ENCODE results near the gene EOLA2.
A peak's percentile ranks its signal among the peaks of the same experiment; 100 is the strongest.
"Not testable (repeated sequence)": the region's sequence is repeated elsewhere in the genome, so short reads cannot be mapped to it uniquely, and the experiment has no call there.

The EOLA2 gene

DNA sequence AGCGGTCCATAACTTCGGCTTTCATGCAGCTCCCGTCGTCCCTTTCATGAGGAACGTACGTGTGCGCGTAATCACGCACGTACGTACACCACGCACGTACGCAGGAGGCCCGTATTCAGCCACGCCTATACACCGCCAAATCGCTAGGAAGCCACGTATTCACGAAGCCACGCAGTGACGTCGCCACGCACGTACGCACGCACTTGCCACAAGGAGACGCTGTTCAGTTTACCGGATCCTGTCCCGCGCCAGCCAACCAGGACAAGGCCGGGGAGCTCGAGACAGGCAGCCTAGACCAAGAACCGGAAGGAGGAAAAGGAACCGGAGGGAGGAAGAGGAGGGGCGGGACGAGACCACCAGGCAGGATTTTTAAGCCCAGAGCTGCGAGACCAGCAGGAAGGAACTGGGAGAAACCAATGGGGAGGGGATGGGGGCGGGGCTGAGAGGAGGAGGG, at the start of gene EOLA2:
Gene EOLA2 (minus strand): TSS at position 65 of the 454 bp plus-strand sequence. CDS start 4,617 bp downstream, outside the sequence.
- DNase-seq (ENCODE audit: low read depth), result peak; percentile 78

DNA sequence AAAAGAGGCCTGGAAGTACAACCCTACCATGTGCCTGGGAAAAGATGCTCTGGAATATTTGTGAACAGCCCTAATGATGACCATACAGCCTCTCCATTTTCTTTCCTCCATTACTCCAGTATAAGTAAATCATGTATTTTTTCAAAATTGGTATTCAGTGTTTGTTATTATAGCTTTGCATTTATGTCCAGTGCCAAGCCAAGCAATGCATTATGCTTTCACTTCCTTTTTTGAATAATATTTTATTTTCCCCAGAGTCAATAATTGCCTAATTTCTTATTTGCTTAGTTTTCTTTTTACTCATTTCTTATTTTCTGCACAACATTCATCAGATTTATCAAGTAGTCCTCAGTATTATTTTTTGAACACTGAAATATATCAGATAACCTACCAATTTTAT, 49.3 kb upstream of the EOLA2 start:
- DNase-seq (ENCODE audit: low read depth), result no peak

DNA sequence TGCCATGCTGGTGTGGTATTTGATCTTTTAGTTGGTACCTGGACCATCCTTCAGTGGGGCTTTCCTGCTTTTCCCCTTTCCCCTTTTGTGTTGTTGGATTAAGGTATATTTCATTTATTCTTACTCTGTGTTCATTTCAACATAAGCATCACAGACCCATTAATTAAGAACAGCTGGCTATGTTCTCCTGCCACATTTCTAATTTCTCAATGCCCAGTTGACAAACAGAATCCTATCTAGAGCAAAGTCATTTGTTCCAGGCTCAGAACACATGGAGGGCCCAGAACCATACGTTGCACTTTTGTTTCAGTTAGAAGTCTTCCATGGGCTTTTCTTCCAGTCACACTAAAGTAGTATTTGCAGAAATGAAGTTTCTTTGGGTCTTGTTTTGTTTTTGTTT, 46.1 kb upstream of the EOLA2 start:
- no peak for DNase-seq (ENCODE audit: low read depth)

DNA sequence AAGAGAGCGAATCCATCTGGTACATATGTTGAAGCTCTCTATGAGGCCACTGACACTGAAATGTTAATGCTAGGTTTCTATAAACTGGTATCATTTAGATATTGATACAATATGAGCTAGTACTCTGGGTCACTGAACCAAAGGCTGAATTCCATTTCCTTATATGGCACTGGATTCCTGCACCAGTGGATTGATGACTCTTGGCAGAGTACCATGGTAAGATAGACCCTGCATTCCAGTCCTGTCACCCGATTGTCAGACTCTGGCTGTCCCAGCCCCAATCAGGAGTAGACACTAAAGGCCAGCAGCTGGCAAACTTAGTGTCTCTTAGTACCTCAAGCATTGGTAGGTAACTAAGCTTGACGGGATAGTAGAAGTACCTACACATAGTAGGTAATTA, 44.0 kb upstream of the EOLA2 start:
- DNase-seq (ENCODE audit: low read depth), result no peak

DNA sequence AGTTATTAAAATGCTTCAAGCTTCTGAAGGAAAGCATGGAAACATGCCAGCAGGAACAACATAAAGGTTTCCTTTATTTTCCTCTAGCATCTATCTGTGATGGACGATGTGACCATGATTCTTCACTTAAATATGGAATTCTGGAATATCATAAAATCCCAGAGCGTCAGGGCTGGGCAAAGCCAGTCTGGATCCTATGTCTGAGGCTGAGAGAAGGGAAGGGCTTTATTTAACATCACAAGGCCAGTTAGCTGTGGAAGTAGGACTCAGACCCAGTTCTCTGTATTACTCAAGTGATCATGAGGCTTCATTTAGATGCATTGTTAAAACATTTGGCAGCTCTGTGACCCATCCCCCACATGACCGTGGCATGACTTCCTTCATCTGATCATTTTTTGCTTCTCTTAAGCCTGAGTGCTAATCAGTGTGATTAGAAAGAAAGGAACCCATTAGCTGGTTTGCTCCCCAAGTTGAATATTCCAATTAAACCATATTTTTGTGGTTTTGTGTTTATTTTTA, 40.9 kb upstream of the EOLA2 start:
- no peak for DNase-seq (ENCODE audit: low read depth)

DNA sequence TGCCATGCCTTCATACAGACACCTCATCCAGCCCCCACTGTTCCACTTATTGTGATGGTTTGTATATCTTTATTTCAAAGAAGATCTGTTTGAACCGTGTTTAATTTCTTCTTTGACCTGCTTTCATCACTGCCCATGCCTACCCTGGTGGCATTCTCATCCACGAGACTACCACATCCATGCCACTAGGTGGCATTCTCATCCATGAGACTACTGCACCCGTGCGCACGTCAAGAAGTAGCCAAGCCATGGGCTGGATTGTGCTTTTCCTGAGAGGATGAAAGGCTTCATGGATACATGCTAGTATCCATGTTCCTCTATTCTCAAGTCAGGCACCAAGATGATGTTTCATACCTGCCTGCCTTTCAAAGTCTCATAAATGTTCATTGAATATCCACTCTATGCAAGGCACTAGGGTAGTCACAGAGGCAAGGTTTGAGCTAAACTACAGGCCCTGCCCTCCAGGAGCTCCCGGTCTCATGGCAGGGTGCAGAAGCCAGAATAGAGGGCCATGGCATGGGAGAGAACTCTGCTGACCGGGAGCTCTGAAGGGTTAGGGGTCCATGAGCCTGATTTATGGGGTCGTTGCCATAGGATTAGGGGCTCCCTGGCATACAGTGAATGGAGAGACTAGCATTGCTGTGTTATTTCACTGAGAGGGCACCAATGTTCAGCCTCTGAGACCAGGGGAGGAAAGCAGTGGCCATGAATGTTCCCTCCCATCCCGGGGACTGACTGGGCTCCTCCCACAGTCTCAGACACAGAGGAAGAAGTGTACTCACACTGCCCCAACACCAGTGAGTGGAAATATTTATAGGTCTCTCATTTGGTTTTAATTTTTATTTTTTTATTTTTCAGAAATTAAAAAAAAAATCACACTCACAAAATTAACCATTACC, 24.8 kb upstream of the EOLA2 start:
- no peak for DNase-seq (ENCODE audit: low read depth)

DNA sequence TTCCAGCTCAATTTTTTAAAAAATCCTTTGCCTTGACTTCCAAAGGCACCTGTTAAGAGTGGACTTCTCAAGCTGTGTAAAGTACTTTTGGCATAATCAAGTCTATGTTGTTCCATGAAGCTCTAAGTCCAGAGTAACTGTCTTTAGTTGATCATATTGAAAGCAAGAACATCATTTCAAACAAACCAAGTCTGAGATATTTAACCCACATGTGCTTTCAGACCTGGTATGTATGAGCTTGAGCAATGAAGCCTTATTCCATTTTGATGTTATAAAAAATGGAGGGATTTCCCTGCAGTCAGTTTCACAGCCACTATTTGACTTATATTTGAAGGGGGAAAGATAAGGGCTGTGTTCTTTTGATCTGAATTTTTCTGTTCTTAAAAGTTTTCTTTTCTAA, 23.7 kb upstream of the EOLA2 start:
- DNase-seq (ENCODE audit: low read depth), result no peak

DNA sequence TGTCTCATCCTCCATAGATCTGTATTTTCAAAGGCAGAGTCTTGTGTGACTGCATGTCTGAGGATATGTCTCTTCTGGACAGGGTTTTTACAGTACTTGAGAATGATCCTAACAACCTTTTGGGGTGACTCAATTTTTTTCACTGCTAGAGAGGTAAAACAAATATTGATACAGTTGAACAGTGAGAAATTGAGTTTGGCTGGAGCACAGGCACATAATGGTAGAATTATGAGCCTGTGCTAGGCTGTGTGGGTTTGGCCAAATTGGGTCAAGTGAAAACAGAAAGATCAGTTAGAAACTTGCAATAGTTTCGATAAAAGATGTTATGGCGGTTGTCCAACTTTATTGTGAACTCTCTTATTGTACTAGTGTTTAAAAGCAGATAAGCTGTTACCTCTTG, 23.3 kb upstream of the EOLA2 start:
- DNase-seq (ENCODE audit: low read depth), result no peak

DNA sequence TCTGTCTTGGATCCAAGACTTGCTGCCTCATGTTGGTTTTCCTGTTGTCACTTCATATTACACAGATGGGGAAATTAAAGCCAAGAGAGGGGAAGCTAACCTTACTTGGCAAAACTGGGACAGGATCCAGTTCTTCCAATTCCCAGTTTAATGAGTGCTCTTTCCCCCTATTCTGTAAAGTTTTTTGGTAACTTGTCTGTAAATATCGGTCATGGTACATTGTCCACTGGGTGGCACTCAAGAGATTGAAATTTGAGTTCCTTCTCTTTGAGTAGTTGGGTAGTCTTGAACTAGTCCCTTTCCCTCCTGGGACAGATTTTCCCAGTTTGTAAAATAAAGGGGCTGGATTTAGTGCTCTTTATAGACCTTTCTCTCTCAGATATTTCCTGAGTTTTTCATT, 12.4 kb upstream of the EOLA2 start:
- no peak for DNase-seq (ENCODE audit: low read depth)

DNA sequence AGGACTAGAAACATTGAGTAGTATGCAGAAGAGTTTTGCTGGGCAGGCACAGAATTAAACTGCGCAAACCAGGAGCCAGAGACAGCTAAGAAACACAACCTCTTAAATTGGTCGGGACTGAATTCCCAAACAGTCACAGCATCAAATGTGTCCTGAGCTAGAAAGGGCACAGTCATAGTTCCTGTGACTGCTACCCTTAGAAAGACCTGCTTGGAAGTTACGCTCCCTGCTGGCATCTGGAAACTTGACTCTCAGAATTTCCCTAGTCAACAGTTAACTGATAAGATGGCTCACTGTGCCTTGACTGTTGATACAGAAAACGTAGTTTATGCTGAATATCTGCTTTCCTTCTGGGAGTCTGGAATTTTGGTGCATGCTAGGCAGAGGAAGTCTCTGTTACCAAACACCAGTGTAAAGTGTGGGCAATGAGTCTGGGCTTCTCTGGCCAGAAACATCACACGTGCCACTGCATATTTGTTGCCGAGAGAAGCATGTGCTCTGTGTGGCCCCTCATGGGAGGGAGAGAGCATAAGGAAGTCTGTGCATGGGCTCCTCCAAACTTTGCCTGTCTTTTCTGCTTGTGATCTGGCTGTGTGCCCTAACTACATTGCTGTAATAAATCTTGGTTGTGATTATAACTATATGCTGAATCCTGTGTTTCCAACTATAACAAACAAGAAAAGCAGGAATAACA, 11.6 kb upstream of the EOLA2 start:
- DNase-seq (ENCODE audit: low read depth), result no peak

DNA sequence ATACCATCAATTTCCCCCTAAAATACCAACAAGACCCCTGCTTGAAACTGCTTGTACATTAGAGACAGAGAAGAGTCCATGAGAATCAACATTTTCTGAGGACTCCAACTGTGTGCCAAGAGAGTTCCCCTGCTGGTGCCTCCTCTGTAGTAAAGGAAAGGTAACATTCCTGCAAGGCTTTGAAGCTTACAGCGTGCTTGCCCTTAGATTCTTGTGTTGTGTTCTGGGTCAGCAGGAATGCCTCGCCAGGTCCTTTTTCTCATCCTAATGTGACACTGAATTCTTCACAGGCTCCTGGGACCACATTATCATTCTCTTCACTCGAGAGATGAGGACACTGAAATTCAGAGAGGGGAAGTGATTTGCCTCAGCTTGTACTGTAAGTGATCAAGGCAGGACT, 9.7 kb upstream of the EOLA2 start:
- DNase-seq (ENCODE audit: low read depth), result no peak

DNA sequence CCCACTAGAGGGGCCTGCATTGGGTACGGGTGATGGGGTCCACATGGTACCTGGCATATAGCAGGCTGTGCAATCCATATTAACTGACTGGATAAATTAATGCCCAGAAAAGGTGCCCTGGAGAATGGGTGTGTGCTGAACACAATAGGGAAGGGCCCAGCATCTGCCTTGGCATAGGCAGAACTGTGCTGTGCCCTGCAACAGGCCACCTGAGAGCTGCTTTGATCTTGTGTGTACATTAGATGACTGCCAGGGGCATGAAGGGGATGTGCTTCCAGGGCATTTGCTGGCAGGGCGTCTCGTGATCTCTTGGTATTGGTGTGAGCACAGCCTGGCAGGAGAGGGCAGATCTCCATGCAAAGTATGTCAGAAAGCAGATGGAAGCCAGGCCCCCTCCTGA, 8.6 kb upstream of the EOLA2 start:
- DNase-seq (ENCODE audit: low read depth), result not testable (repeated sequence)

DNA sequence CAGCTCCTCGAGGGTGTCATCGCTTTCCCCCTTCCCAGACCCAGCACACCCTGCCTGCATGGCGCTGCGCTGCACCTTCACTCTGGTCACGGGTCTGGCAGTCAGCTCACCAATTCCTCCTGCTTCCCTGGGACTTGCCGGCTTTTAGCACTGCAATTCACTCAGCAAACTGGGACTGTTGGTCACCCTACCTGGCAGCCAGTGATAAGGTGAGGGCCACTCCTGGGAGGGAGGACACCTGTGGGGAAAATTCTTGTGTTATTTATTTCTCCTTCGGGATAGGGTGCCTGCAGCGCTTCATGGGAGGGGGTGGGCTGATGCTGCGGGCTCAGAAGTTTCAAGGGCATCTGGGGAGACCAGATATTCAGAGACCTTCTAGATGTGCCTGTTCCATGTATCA, 7.5 kb upstream of the EOLA2 start:
- not testable (repeated sequence) for DNase-seq (ENCODE audit: low read depth)

DNA sequence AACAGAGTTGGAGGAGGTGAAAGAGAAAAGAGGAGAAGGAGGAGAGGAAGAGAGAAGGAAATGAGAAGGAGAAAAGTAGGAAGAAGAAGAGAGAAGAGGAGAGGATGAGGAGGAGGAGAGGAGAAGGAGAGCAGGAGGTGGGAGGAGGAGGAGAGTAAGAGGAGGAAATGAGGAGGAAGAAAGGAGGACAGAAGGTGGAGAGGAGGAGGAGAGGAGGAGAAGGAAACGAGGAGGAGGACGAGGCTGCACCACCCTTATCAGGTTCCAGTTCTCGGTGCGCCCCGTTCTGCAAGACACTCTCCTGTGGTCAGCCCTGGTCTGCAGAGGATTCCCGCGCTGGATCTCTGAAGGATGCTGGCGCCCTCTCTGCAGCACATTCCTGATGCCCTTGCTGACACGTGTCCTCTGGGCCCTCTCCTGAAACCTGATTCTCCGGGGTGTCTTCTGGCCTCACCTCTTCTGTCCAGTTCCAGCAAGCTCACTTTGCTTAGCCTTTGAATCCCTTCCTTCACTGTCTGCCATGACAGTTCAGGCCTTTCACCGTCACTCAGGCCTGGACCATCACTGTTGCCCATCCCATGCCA, 6.9 kb upstream of the EOLA2 start:
- not testable (repeated sequence) for DNase-seq (ENCODE audit: low read depth)

DNA sequence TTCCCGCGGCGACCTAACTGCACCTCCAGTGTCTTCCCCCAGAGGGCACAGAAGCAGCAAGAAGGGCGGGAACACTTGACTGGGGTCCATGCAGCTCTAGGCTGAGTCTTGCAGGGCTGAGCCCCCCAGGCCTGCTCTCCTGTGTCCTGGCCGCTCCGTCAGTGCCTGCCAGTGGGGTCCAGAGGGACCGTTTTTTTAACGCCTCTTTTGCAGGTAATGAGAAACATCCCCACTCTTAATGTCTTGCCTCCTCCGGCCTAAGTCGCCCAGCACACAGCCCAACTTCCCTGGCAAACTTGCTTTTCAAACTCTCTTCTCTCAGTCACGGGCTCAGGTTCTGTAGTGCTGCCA, 2.4 kb upstream of the EOLA2 start:
- not testable (repeated sequence) for DNase-seq (ENCODE audit: low read depth)

DNA sequence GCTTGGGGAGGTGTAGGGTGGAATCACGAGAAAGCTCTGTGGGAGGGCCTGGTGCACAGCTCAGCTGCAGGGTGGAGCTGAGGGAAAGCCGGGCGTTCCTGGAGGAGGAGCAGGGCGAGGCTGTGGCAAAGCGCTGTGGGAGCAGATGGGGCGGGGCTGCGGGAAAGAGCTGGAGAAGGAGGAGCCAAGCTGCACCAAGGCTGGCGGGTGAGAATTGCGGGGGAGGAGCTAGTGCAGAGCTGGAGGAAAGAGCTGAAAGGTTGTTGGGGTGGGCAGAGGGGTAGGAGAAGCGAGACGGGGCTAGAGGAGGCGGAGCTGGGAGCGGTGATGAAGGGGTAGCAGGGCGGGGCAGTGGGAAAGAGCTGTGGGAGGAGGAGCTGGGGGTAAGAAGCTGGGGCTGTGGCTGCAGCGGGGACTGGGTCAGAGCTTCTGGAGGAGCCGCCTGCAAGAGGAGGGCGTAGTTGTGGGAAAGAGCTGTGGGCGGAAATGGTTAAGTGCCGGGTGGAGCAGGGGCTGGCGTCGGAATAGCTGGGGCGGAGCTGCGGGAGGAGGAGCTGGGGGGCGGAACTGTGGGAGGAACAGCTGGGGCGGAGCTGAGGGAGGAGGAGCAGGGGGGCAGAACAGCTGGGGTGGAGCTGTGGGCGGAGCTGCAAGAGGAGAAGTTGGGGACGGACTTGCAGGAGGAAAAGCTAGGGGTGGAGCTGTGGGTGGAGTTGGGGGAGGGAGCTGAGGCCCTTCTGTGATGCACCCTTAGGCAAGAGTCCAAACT, 1.8 kb upstream of the EOLA2 start:
- DNase-seq (ENCODE audit: low read depth), result peak; percentile 74

DNA sequence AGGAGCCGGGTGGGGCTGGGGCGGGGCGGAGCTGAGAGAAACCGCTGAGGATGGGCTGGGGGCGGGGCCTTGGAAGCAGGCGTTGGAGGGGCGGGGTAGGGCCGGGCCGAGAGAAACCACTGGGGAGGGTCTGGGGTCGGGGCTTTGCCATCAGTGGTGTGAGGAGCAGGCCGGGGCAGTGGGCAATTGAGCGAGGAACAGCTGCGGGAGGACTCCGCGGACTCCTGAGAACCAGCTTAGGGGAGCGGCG, 1.3 kb upstream of the EOLA2 start:
- no peak for DNase-seq (ENCODE audit: low read depth)

DNA sequence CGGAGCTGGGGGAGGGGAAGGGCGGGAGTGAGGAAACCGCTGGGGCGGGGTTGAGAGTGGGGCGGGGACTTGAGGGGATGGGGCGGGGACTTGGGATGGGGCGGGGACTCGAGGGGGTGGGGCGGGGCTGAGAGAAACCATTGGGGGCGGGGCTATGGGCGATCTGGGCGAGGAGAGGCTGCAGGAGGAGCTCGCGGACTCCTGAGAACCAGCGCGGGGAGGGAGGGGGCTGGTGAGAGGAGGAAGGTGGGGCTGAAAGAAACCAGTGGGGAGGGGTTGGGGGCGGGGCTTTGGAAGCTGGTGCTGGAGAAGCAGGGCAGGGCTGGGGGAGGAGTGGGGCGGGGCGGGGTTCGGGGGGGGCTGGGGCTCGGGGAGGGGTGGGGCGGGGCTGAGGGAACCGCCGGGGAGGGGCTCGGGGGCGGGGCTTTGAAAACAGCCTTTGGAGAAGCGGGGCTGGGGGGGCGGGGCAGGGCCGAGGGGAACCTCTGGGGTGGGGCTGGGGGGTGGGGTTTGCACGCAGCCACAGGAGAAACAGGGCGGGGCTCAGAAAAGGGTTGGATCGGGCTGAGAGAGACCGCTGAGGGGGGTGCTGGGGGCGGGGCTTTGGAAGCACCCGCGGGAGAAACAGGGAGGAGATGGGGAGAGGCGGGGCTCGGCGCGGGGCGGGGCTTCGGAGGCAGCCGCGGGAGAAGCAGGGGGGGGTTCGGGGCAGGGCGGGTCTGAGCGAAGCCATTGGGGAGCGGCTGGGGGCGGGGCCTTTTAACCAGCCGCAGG, 777 bp upstream of the EOLA2 start:
- DNase-seq (ENCODE audit: low read depth), result peak; percentile 81

DNA sequence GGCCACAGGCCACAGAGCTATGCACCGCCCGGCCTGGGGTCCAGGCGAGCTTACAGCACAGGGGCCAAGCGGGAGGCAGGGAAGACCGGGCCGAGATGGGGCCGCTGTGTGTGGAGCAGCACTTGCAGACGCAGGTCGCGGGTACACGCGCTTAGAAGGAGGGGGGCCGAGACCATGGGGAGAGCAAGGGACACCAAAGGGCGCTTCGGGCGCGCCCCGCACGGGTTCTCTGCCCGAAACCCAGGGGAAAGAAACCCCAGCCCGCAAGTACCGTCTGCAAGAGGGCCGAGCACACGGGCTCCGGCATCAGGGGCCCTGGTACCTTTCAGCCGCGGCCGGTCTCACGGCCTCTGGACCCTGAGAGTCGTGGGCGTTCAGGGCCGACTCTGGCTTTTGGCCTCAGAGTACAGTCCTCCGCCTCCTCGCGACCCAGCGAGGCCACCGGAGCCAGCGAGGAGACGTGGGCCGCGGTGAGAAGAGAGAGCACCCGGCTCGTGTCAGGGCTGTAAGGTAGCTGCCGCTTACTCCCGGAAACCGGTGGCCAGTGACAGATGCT, 342 bp downstream of the EOLA2 start:
- no peak for DNase-seq (ENCODE audit: low read depth)

DNA sequence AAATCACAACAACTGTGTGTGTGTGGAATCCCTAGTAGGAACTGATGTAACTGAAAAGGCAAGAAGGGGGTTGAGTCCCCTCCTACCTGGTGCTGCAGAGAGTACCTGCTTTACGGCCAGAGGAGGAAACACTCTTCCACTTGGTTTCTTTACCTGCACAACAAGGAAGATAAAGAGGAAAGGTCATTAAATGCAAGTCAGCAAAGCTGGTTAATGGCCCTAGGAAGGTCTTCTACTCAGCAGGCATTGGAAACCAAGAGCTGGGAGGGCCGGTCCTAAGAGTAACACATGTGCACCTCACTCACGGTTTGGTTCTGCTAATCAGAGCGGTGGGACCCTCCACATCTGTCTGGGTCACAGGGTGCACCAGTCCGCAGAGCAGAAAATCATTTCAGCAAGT, 963 bp downstream of the EOLA2 start:
- DNase-seq (ENCODE audit: low read depth), result not testable (repeated sequence)

DNA sequence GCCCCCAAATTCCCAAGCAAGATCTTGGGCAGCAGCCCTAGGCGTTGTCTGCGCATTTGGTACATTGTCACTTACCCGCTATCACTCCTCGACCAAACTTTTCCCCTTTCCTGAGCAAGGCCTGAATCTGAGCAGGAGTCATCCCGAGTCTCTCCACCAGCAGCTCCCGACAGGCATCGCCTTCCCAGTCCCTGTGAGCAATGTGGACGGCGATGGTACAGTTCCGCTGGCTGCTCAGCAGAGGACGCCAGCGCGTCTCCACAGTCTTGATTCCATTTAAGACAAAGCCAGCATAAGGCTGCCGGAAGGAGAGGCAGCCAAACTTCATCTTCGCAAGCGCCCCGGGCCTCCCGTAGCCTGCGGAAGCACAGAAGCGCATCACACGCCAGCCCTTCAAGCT, 4.7 kb downstream of the EOLA2 start:
- DNase-seq (ENCODE audit: low read depth), result not testable (repeated sequence)

Data from activated T-cell treated with anti-CD3 and anti-CD28 coated beads for 1 hour (primary cell).